HuH-7 (cell line): ENCODE results near the gene CAPN15.
A peak's percentile ranks its signal among the peaks of the same experiment; 100 is the strongest.

ENCODE experiments used
- DNase-seq: peaks from one replicate; pipeline ENCODE4 v3.0.0; 2011; ENCODE audit warnings: low spot score

CAPN15 gene

DNA sequence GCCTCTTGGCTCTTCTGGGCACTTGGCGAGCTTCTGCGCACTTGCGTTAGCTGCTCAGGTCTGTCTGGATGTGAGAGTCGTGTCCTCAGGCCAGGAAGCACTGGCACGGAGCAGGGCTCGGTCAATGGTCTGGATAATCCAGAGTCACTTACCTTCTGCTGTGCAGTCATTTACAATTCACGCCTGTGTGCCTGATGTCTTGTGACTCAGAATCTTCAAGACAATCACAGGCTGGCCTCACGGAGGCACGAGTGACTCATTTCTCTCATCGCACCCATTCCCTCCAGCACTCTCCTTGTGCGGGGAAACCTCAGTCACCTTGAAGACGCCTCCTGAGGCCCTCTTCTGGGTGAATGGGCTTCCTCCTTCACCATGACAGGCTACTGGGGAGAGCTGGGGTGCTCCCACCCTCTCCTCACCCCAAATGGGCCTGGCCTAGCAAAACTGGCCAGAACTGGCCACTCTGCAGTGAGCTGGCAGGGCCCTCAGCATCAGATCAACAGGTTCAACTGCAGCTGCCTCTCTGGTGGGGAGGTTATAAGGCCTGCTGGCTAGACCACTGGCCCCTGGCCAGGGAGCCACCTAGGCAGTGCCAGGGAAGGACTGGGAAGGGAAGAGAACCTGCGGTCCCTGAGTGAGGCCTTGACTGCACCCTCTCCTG lies 1.9 kb upstream of the CAPN15 start:
- no peak for DNase-seq

DNA sequence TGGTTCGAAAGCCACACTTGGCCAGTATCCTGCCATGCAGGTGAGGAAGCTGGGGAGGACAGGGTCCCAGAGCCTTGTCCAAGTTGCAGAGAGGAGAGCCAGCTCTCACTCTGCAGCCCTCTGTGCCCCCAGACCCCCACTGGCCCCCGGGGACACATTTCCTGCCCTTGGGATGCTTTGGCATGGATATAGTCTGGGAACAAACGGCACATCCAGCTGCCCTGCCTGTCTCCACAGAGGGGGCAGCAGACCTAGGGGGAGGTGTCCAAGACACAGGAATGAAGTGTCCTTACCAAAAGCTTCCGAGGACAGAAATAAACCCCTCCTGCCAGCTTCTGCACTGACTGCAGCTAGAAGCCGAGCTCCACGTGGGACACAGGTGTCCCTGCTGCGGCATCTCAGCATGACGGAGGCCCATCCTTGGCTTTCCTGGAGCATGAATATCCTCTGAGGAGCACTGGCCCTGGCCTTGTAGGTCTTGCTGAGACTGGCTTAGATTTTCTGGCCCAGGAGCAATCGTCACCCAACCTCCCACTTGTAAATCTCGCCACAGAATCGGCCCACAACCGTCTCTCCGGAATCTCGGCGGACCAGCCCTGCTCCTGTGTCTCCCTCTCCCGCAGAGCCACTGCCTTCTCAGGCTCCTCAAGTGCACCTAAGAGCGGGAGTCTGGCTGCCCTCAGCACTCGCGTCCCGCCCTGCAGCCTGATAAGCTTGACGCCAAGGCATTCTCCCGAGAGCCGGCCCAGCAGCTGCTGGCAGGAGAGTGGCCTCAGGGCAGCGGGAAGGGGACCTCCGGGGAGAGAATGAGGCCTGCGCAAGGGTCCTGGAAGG lies 1.1 kb upstream of the CAPN15 start:
- DNase-seq: no peak

DNA sequence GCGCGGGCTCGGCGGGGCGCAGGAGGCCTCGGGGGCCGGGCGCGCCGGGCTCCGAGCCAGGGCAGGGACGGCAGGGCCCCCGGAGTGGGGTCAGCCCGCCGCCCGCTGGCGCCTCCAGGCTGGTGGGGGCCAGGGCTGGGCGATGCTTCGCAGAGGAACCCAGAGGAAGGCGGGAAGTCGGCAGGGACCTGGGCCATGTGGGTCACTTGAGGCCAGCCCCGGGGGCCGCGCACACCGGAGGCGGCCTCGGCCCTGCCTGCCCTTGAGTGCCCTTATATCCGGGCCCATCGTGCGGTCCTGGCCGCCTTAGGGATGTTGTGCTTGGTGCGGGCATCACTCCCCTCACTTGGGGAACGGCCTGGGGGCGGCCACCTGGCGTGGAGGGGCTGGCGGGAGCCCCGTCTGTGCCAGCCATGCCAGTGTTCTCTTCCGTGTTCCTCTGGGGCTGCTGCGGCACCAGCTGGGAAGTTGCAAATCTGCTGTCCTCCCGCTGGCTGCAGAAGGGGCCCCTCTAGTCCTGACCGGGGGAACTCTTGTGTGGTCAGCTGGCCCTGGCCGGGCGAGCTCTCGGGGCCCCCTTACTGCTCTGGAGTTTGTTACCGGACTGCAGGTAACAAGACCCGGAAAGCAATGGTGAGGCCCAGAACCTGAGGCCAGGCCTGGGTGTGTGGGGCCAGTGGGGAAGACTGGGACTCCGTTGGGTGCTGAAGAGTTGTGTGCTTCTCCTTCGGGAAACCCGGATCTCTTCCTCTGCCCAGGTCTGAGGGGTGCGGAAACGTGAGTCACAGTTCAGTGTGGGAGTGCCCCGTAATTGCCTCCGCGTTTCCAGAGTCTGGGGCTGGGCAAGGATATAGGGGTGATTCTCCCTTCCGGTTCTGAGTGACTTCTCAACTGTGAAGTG lies 849 bp downstream of the CAPN15 start:
- DNase-seq: no peak

DNA sequence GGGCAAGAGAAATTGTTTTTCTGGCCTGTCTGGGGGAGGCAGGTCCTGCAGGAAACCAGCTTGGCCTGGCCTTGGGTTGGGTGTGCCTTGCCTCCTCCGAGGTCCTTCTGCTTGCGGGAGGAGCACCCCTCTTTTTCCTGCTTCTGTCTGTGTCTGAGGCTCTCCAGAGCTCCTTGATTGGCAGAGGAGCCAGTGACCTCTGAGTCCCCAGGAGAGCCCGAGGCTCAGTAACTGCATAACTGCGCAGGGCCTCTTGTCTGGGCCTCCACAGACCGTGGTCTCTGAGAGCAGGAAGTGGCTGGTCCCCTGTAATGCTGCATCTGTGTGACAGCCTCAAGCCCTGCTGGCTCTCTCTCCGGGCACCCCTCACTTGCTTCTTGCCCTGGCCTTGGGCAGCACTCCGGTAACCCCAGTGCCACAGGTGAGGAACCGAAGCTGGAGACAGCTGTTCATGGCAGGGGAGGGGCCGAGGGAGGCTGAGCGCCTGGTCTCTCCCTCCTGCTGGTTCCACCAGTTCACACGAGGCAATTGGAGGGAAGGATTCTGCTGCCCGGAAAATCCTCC lies 1.6 kb downstream of the CAPN15 start:
- DNase-seq: no peak

DNA sequence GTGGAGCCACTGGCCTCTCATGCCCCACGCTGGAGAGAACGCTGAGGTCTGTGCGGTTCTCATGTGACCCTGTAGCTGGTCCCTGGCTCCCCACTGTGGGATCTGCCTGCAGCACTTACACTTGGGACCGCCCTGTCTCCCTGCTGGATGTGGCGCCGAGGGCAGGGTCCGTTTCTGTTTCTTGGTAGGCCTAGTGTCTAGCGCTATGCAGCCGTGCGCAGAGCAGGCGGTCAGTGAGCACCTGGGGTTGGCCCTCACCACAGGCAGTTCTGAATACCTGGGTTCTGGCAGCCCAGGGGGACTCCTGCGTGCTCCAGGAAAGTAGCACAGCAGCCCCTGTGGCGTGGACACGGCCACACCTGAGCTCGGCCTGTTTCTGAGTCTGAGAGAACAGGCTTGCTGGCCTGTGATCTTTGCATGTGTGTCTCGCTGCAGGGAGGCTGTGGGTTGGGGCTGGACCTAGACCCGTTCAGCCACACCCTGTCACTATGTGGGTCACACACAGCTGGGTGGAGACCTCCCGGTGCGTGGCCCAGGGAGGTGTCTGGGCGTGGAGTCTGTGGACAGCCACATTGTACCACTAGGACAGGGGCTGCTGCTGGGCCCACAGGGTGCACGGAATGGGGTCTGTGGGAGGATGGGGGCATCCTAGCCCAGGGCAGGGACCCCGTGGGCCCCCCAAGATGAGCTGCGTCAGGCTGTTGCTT lies 2.8 kb downstream of the CAPN15 start:
- no peak for DNase-seq

DNA sequence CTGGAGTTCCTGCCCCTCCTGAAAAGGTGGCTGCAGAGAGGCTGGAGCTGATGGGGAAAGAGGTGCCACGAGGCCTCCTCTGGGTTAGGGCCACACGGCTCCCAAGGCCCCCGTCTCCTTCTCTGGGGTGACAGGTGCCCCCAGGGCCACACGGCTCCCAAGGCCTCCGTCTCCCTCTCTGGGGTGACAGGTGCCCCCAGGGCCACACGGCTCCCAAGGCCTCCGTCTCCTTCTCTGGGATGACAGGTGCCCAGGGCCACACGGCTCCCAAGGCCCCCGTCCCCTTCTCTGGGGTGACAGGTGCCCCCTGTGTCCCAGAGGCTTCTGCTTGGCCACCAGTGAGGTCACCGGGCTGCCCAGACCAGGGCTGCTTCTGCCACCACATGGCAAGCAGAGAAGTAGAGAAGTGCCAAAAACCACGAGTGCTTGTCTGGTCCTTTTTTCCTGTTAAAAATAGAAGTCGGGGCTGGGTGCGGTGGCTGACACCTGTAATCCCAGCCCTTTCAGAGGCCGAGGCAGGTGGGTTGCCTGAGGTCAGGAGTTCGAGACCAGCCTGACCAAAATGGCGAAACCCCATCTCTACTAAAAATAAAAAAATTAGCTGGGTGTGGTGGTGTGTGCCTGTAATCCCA lies 4.1 kb downstream of the CAPN15 start:
- no peak for DNase-seq

DNA sequence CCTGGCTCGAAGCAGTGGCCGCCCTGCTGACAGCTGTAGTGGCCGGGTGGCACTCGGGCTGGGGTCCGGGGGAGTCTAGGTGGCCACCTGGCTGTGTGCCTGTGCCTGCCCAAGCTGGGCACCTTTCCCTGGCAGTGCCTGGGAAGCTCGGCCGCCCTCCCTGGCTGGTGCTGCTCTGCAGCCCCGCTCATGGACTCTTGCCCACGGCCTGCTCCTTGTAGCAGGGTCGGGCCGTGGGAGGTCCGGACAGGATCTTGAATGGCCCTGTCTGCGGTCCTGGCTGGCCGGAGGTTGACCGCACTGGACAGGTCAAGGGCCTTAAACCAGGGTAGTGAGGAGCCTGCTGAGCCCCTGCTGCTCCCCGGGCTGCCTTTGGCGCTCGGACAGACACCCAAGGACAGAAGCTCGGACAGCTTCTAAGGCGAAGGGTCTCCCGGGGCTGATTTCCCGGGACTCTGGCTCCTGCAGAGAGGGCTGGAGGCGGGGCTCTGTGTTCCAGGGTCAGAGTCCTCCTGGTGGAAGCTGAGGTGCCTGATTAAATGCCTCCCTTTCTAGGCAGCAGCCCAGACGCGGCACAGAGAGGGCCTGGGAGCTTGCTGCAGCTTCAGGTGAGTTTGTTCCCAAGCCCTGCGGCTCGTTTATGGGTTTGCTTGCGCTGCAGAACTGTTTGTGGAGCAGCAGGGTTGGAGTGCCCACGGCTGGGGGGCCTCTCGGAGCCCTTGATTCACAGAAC lies 6.0 kb downstream of the CAPN15 start:
- DNase-seq: peak; percentile 84

DNA sequence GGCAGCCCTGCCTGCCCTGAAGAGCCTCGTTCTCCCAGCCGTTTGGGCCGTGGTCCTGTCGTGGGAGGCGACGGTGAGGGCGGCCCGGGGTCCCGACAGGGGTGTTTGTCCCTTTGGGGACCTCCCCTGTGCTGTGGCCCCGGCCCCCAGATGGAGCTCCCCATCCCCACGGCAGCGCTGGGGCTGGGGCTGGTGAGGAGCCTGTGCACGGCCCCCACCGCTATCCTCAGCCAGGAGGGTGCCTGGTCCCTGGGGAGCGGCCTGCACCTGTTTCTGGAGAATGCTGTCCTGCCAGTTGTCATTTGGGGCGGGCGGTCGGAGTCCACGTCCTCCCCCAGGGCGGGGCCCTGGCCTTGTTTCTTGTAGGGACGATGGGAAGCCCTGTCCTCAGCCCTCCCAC lies 6.6 kb downstream of the CAPN15 start:
- no peak for DNase-seq

DNA sequence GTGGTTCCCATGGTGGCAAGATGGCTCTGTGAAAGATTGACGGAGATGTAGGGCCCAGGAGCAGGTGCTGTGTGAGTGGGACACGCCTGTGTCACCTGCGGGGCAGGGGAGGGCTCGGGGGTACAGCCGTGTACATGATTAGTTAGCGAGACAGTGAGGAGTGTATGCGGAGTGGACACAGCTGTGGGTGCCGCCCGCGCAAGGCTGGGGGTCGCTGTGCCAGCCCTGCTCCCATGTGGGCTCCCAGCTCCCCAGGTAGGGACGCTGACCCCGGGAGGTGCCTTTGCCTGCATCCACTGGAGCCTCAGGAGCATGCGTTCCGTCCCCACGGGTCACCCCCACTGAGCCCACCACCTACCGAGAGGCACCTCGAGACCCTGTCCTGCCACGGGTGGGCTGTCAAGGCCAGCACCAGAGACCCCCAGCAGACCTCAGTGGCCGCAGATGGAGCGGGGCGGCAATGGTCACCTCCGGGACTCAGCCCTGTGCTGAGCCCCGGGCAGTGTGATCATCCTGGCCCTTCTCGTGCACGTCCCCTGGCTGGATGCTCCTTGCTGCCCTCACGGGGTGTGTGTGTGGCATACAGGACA lies 7.4 kb downstream of the CAPN15 start:
- no peak for DNase-seq

DNA sequence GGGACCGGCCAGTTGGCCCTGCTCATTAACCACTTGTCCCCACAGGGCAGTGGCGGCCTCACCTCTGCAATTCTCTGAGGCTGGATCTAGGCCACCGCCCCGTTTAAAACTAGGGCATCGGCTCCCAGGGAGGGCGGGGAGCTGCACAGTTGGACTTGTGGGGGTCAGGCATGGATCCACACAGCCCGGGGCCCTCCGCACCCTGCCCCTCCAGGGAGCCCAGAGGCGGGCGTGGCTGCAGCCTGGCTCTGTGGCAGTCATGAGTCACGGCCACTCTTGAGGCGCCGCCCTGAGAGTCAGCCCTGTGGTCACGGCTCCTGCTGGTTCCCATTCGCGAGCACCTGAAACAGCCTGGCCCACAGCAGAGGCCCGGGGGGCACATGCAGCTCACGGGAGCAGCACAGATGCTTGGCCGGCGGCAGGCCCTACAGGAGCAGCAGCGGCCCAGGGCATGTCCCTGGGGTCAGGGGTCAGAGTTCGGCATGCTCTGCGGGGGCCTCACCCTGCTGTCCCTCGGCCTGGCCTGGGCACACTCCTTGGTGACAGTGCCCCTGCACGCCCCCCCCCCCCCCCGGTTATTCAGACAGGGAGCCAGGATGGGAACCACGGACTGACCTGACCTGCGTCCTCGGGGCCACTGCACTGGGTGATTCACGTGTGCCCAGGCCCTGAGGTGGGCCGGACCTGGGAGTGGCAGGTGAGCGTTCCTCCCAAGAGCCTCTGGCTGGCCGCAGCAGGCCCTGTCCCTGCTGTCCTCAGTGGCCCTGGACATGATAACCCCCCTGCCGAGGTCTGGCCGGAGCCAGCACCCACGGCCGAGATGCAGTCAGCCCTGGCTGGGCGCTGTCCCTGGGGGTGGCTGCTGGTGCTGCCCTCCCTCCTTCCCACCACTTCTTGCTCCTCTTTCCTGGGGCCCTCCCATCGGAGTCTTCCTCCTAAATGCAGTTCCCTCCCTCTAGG lies 8.2 kb downstream of the CAPN15 start:
- no peak for DNase-seq

DNA sequence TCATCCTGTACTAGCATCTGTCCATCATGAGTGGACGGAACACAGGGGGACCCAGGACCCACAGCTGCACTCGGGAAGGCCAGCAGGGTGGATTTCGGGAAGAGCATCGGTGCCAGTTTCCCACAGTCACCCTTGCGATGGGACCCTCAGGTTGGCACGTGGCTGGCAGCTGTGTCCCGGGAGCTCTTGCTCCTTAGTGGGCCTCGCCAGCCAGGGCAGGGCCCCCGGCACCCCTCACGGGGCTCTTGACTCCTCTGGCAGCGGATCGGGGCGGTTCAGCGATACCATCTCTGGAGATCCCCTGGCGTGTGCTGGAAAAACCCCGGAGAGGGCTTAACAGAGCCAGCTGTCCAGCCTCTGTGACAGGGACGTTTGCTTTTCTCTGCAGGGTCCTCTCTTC lies 9.2 kb downstream of the CAPN15 start:
- DNase-seq: no peak

DNA sequence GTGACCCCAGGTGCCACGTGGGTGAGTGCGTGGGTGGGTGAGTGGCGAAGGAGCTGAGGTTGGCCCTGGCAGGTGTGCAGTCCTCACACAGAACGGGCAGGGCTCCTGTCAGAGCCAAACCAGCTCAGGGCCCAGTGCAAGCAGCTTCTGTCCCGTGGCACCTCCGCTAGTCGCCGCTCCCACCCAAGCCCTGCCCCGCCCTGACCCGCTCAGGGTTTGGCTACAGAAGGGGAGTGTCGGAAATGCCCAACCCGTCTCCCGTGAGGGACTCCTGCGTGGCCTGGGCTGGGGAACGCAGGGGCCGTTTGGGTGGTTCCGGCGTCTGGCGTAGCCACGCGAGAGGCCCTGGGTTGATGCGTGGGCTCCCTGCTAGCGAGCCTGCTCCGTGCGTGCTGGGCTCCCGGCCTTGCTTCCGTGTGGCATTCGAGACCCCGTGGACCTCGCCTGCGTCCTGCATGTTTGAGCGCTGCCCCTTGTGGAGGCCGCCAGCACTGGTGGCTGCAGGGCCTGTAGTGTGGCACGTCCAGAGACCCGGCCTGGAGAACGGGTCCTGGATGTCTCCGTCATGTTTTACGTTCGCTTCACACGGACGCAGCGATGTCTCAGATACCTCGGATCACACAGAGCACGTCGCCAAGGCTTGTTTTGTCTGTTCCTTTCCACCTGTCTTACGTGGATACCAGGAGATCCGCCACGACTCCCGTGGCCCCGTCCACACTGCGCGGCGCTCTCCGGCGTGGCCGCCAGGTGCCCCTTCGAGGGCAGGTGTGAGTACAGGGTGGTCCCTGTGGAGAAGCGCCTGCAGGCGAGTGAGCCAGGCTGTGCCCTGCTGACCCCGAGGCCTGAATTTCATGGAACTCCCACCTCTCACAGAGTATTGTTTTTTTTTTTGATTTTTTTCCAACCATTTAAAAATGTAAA lies 10.2 kb downstream of the CAPN15 start:
- no peak for DNase-seq

DNA sequence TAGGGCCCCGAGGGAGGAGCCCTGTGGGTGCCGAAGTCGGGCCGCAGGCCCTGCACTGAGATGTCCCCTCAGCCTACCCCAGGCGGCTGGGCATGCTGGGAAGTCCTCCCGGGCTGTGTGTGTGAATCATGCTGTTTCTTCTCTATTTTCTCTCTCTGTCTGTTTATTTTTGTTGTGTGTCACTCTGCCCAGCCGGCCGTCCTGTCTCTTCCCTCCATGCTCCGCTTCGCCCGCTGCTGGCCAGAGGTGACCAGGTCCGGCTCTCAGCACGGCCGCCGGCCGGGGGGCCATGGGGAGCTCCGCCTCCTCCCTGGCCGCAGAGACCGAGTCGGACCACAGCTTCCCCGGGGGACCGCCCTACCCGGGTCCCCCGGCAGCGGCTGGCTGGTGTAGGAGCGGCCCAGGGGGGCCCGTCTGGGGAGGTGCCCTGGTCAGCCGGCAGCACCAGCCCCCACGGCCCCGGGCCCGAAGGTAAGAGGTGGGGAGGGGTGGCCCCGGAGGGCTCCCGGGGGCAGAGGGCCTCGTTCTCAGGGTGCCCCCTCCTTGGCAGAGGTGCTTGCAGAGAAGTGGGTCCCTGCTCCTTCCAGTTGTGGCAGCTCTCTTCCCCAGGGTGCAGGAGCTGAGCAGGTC lies 12.5 kb downstream of the CAPN15 start:
- no peak for DNase-seq

DNA sequence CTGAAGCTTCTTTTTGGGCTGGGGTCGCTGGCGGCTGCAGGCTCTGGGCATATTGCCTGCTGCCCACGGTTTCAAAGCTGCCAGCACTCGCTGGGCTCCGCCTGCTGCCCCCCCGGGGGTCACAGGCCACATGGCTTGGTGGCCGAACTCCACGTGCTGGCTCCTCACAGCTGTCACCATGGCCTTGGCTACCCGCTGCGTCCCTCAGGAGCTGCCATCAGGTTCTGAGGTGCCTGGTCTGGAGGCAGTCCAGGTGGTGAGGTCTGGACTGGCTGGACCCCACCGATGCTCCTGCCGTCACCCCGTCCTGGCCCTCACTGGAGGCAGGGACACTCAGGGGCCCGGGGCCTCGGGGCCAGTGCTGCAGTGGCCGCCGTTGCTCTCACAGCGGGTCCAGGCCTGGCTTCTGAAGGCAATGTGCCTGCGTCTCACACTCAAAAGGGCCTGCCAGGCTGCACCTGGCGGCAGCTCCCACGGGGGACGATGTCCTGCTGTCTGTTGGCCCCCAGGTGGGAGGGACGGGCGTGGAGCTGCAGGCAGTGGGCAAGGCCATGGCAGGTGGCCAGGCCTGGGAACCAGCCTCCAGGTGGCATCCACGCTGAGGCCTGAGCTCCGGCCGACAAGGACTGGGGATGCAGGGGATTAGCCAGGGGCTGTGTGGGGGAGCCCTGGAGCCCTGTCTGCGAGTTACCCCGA lies 13.3 kb downstream of the CAPN15 start:
- DNase-seq: no peak

DNA sequence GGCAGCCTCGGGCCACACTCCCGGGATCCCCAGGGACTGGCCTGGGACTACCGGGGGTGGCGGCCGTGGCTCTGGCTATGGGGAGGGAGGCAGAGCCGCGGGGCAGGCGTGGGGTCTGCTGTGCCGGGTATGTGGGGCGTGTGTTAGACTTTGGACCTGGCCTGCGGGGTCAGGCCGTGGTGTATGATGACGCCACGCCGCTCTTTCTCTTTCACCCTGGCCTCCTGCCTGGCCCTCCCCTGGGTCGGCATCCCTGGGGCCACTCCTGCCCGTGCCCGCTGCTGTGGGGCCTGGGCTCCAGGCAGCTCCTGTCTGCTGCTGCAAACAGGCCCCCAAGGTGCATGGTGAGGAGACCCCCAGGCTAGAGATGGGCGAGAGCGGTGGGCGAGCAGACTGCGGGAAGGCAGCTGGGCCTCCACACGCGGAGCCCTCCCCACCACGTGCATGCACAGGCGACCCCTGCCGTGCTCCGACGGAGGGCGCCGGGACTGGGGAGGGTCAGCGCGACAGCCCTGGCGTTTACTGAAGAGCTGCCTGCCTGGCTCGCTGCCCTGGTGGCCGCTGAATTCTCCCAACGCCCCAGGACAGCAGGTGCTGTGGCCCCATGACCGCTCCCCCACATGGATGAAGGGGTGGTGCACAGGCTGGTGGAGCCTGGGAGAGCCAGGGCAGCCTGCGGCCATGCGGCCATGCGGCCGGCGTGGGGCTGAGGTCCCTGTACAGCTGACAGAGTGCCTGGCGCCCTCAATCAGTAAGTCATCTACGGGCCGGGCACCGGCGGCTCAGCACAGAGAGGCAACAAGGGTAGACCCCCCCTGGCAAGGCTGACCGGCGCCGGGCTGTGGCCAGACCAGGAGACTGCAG lies 16.0 kb downstream of the CAPN15 start:
- peak; percentile 50 for DNase-seq

DNA sequence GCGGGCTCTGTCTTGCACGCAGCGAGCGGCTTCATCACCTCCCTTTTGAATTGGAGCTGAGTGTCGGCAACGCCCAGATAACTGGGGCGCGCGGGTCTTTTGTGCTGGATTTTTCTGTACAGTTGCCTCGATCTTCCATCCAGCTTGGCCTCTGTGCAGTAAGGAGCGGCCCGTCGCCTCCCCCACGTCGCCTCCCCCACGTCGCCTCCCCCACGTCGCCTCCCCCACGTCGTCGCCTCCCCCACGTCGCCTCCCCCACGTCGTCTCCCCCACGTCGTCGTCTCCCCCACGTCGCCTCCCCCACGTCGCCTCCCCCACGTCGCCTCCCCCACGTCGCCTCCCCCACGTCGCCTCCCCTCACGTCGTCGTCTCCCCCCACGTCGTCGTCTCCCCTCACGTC lies 17.0 kb downstream of the CAPN15 start:
- no peak for DNase-seq
